ENCODE data around the gene SEMA6D. TPM values are rescaled to one million over a fixed set of nuclear protein-coding genes. Genes with fewer than 3 reads are reported as not detected.

The SEMA6D gene
- total RNA-seq, 1 donor from 2014 or later, result 42.8 TPM

GRCh38 chr15:47768735-47769134, 51.4 kb downstream of the SEMA6D start:
- no peak for DNase-seq (ENCODE audit: low spot score)
- intact Hi-C loops (cut with DNase I), result no loop called here
- ATAC-seq, result no peak

- DNase-seq (ENCODE audit: low spot score), result no peak
- ATAC-seq, result no peak
- intact Hi-C loops (cut with DNase I), result no loop called here
Measured at GRCh38 chr15:47769166-47769565, 51.9 kb downstream of the SEMA6D start.

GRCh38 chr15:47773143-47773542, 55.8 kb downstream of the SEMA6D start:
- no peak for ATAC-seq
- intact Hi-C loops (cut with DNase I), result no loop called here
- DNase-seq (ENCODE audit: low spot score), result no peak

GRCh38 chr15:47778263-47778770, 61.0 kb downstream of the SEMA6D start:
- DNase-seq (ENCODE audit: low spot score) (no peak), ATAC-seq (no peak)
- intact Hi-C loops (cut with DNase I), result no loop called here

- no peak for ATAC-seq
- intact Hi-C loops (cut with DNase I), result no loop called here
- no peak for DNase-seq (ENCODE audit: low spot score)
Measured at GRCh38 chr15:47780971-47781370, 63.7 kb downstream of the SEMA6D start.

- intact Hi-C loops (cut with DNase I), result no loop called here
- no peak for ATAC-seq
- no peak for DNase-seq (ENCODE audit: low spot score)
Measured at GRCh38 chr15:47781527-47781926, 64.2 kb downstream of the SEMA6D start.

- ATAC-seq (no peak), DNase-seq (ENCODE audit: low spot score) (no peak)
- intact Hi-C loops (cut with DNase I), result no loop called here
Measured at GRCh38 chr15:47784820-47785219, 67.5 kb downstream of the SEMA6D start.

- intact Hi-C loops (cut with DNase I), result no loop called here
- no peak for ATAC-seq
- DNase-seq (ENCODE audit: low spot score), result no peak
Measured at GRCh38 chr15:47786371-47786770, 69.1 kb downstream of the SEMA6D start.

- ATAC-seq, result no peak
- intact Hi-C loops (cut with DNase I), result no loop called here
- DNase-seq (ENCODE audit: low spot score), result no peak
Measured at GRCh38 chr15:47787875-47788274, 70.6 kb downstream of the SEMA6D start.

GRCh38 chr15:47788685-47789084, 71.4 kb downstream of the SEMA6D start:
- intact Hi-C loops (cut with DNase I), result no loop called here
- DNase-seq (ENCODE audit: low spot score) (no peak), ATAC-seq (no peak)

- DNase-seq (ENCODE audit: low spot score) (no peak), ATAC-seq (no peak)
- intact Hi-C loops (cut with DNase I), result no loop called here
Measured at GRCh38 chr15:47791161-47791560, 73.9 kb downstream of the SEMA6D start.

- DNase-seq (ENCODE audit: low spot score), result no peak
- intact Hi-C loops (cut with DNase I), result no loop called here
- no peak for ATAC-seq
Measured at GRCh38 chr15:47792231-47792630, 74.9 kb downstream of the SEMA6D start.

GRCh38 chr15:47794252-47794914, 77.1 kb downstream of the SEMA6D start:
- DNase-seq (ENCODE audit: low spot score) (no peak), ATAC-seq (no peak)
- intact Hi-C loops (cut with DNase I), result no loop called here

GRCh38 chr15:47795864-47796263, 78.6 kb downstream of the SEMA6D start:
- intact Hi-C loops (cut with DNase I), result no loop called here
- no peak for DNase-seq (ENCODE audit: low spot score)
- no peak for ATAC-seq

- no peak for DNase-seq (ENCODE audit: low spot score)
- no peak for ATAC-seq
- intact Hi-C loops (cut with DNase I), result no loop called here
Measured at GRCh38 chr15:47796339-47796738, 79.0 kb downstream of the SEMA6D start.

- DNase-seq (ENCODE audit: low spot score) (no peak), ATAC-seq (no peak)
- intact Hi-C loops (cut with DNase I), result no loop called here
Measured at GRCh38 chr15:47796830-47797229, 79.5 kb downstream of the SEMA6D start.

- intact Hi-C loops (cut with DNase I), result no loop called here
- DNase-seq (ENCODE audit: low spot score) (no peak), ATAC-seq (no peak)
Measured at GRCh38 chr15:47801522-47801921, 84.2 kb downstream of the SEMA6D start.

GRCh38 chr15:47802216-47802615, 84.9 kb downstream of the SEMA6D start:
- intact Hi-C loops (cut with DNase I), result no loop called here
- no peak for ATAC-seq

GRCh38 chr15:47803767-47804166, 86.5 kb downstream of the SEMA6D start:
- ATAC-seq (no peak), DNase-seq (ENCODE audit: low spot score) (no peak)
- intact Hi-C loops (cut with DNase I), result no loop called here

More at GRCh38 chr15:47802216-47802615, 84.9 kb downstream of the SEMA6D start:
- DNase-seq (ENCODE audit: low spot score), result no peak

- no peak for DNase-seq (ENCODE audit: low spot score)
- ATAC-seq, result no peak
- intact Hi-C loops (cut with DNase I), result no loop called here
Measured at GRCh38 chr15:47804733-47805132, 87.4 kb downstream of the SEMA6D start.

GRCh38 chr15:47806008-47806407, 88.7 kb downstream of the SEMA6D start:
- intact Hi-C loops (cut with DNase I), result no loop called here
- no peak for ATAC-seq
- DNase-seq (ENCODE audit: low spot score), result no peak

Data from sciatic nerve (tissue), 2 donors.